Cardiac muscle cell (in vitro differentiated cells and primary cell): ENCODE results near the gene TEX12. TPM values are rescaled to one million over a fixed set of nuclear protein-coding genes. Genes with fewer than 3 reads are reported as not detected.

Source experiments
- DNase-seq, 2 donors: peaks; one replicate each; pipeline versions ENCODE4 v3.0.0 to v3.0.0-alpha.2; 2010 to 2017; ENCODE audit warnings: low read depth in 1 of 2, low spot score in 1 of 2
- H3K27ac ChIP-seq: fragments of 200-600 bp; sonication (generic); 2 replicates; pipeline ENCODE4 v1.5.1; 2016
- H3K27me3 ChIP-seq: fragments of 200-600 bp; sonication (generic); 2 replicates; pipeline ENCODE4 v1.6.0; 2016; ENCODE audit warnings: control low read depth
- H3K36me3 ChIP-seq: fragments of 200-600 bp; sonication (generic); 2 replicates; pipeline ENCODE4 v1.5.1; 2016; ENCODE audit warnings: control low read depth
- H3K4me1 ChIP-seq: fragments of 200-600 bp; sonication (generic); 2 replicates; pipeline ENCODE4 v1.8.1; 2017; ENCODE audit warnings: low read depth, mild to moderate bottlenecking, mixed run types
- H3K4me3 ChIP-seq: fragments of 200-600 bp; sonication (generic); 2 replicates; pipeline ENCODE4 v1.5.1; 2016; ENCODE audit warnings: mild to moderate bottlenecking
- H3K9me3 ChIP-seq: fragments of 200-600 bp; sonication (generic); 2 replicates; pipeline ENCODE4 v1.5.1; 2017; ENCODE audit warnings: low read depth, mild to moderate bottlenecking, control low read depth
- CTCF ChIP-seq: IDR thresholded peaks from 2 replicates; pipeline ENCODE4 v1.5.1; 2012; ENCODE audit warnings: low read depth, mild to moderate bottlenecking, low read length
- polyA plus RNA-seq: library from polyadenylated mRNA; unstranded; fragments of >200 nt; fragmentation: Nextera tagmentation; extraction: Ambion mirVana; gene quantifications from 2 replicates; pipeline ENCODE4 v1.2.1, GENCODE V29; 2016
- total RNA-seq: library from RNA; depleted of rRNA; stranded (reverse); fragments of >200 nt; gene quantifications from 2 replicates; pipeline ENCODE4 v1.2.3, GENCODE V29; 2016

The TEX12 gene
- total and polyA plus RNA-seq, 2 experiments from 2014 or later, result 0.28 TPM; not detected in 1

- Histone ChIP-seq H3K27me3 (no peaks in the 10 kb centered on the region), H3K27ac (no peak overlapping the region)
- no peak for TF ChIP-seq CTCF
Measured at GRCh38 chr11:112165049-112165448, 2.1 kb upstream of the TEX12 start.

GRCh38 chr11:112166562-112166961 is 610 bp upstream of the TEX12 start:
- Histone ChIP-seq H3K9me3 (no peaks in the 10 kb centered on the region), H3K4me1 (no peaks in the 10 kb centered on the region), H3K27ac (no peak overlapping the region), H3K4me3 (no peak overlapping the region), H3K36me3 (no peaks in the 10 kb centered on the region), H3K27me3 (no peaks in the 10 kb centered on the region)
- DNase-seq, result peak in 1 of 2 donors; percentile 70
- no peak for TF ChIP-seq CTCF

More at GRCh38 chr11:112165049-112165448, 2.1 kb upstream of the TEX12 start:
- Histone ChIP-seq H3K9me3 (no peaks in the 10 kb centered on the region), H3K4me1 (no peaks in the 10 kb centered on the region), H3K36me3 (no peaks in the 10 kb centered on the region), H3K4me3 (no peak overlapping the region)
- no peak for DNase-seq

- H3K27me3 ChIP-seq, result no peaks in the 10 kb centered on the region
- H3K27ac ChIP-seq, result no peak overlapping the region
- peaks cover 16% of the 10 kb centered on the region for H3K4me1 ChIP-seq
- no peak for TF ChIP-seq CTCF
- DNase-seq, result no peak
- no peak overlapping the region for H3K4me3 ChIP-seq
- no peaks in the 10 kb centered on the region for H3K9me3 ChIP-seq
- no peaks in the 10 kb centered on the region for H3K36me3 ChIP-seq
Measured at GRCh38 chr11:112172362-112172994, 5.3 kb downstream of the TEX12 start.

- peak; percentile 18 to 36 for DNase-seq
- no peak overlapping the region for H3K27ac ChIP-seq
Measured at GRCh38 chr11:112173152-112173551, 6.0 kb downstream of the TEX12 start.

GRCh38 chr11:112174789-112175598 is 7.8 kb downstream of the TEX12 start, which contains the start of gene BCO2:
BCO2 (plus strand) TSS chr11:112175512; CDS start chr11:112175602, 90 bp downstream.
- Histone ChIP-seq H3K9me3 (no peaks in the 10 kb centered on the region), H3K4me1 (peaks cover 32% of the 10 kb centered on the region), H3K27me3 (no peaks in the 10 kb centered on the region), H3K27ac (peak within 1 kb of the TSS; percentile 93), H3K4me3 (peak within 1 kb of the TSS; percentile 37), H3K36me3 (no peaks in the 10 kb centered on the region)
- peak; percentile 89 to 91 for DNase-seq
- peak; percentile 90 for TF ChIP-seq CTCF

More at GRCh38 chr11:112173152-112173551, 6.0 kb downstream of the TEX12 start:
- no peaks in the 10 kb centered on the region for H3K27me3 ChIP-seq
- no peaks in the 10 kb centered on the region for H3K36me3 ChIP-seq
- H3K4me3 ChIP-seq, result no peak overlapping the region
- H3K9me3 ChIP-seq, result no peaks in the 10 kb centered on the region
- TF ChIP-seq CTCF, result no peak
- H3K4me1 ChIP-seq, result peaks cover 18% of the 10 kb centered on the region
